ENCODE measurements around the gene TKTL1.
A peak's percentile ranks its signal among the peaks of the same experiment; 100 is the strongest.
"Not testable (repeated sequence)": the region's sequence is repeated elsewhere in the genome, so short reads cannot be mapped to it uniquely, and the experiment has no call there.

TKTL1 gene

GRCh38 chrX:154309041-154309775 is 13.6 kb downstream of the TKTL1 start:
- no peak for DNase-seq

- DNase-seq, result no peak
Measured at GRCh38 chrX:154310616-154311536, 15.3 kb downstream of the TKTL1 start.

GRCh38 chrX:154312116-154312515 is 16.5 kb downstream of the TKTL1 start:
- DNase-seq, result no peak

GRCh38 chrX:154313147-154313546 is 17.6 kb downstream of the TKTL1 start:
- DNase-seq, result no peak

- DNase-seq, result no peak
Measured at GRCh38 chrX:154315416-154315815, 19.8 kb downstream of the TKTL1 start.

GRCh38 chrX:154317391-154317995 is 21.9 kb downstream of the TKTL1 start:
- DNase-seq, result peak; percentile 39

GRCh38 chrX:154320406-154320805 is 24.8 kb downstream of the TKTL1 start:
- DNase-seq, result no peak

GRCh38 chrX:154321152-154321551 is 25.6 kb downstream of the TKTL1 start:
- no peak for DNase-seq

- DNase-seq, result peak; percentile 48
Measured at GRCh38 chrX:154321594-154321993, 26.0 kb downstream of the TKTL1 start.

- DNase-seq, result no peak
Measured at GRCh38 chrX:154322890-154323289, 27.3 kb downstream of the TKTL1 start.

GRCh38 chrX:154323537-154323936 is 27.9 kb downstream of the TKTL1 start:
- DNase-seq, result no peak

- DNase-seq, result no peak
Measured at GRCh38 chrX:154325541-154325940, 29.9 kb downstream of the TKTL1 start.

- peak; percentile 77 for DNase-seq
Measured at GRCh38 chrX:154327038-154327820, 31.6 kb downstream of the TKTL1 start.

GRCh38 chrX:154328646-154329045 is 33.1 kb downstream of the TKTL1 start:
- DNase-seq, result no peak

GRCh38 chrX:154329294-154329693 is 33.7 kb downstream of the TKTL1 start:
- no peak for DNase-seq

GRCh38 chrX:154332561-154332960 is 37.0 kb downstream of the TKTL1 start:
- DNase-seq, result no peak

- no peak for DNase-seq
Measured at GRCh38 chrX:154333116-154333515, 37.5 kb downstream of the TKTL1 start.

GRCh38 chrX:154333837-154334271 is 38.3 kb downstream of the TKTL1 start:
- no peak for DNase-seq

GRCh38 chrX:154334496-154334895 is 38.9 kb downstream of the TKTL1 start:
- no peak for DNase-seq

- DNase-seq, result not testable (repeated sequence)
Measured at GRCh38 chrX:154341399-154342298, 46.1 kb downstream of the TKTL1 start.

GRCh38 chrX:154343063-154343462 is 47.5 kb downstream of the TKTL1 start:
- DNase-seq, result not testable (repeated sequence)

Measured in CD4-positive, alpha-beta T cell treated with Interleukin-17A for 4 hours (primary cell).